ENCODE data around the gene OSM.

The OSM gene

GRCh38 chr22:30297991-30298701, 31.5 kb upstream of the OSM start:
- no peak for DNase-seq (ENCODE audit: extremely low read depth in 1 of 2, low read depth in 1 of 2)

GRCh38 chr22:30297276-30297990, 30.8 kb upstream of the OSM start:
- no peak for DNase-seq (ENCODE audit: extremely low read depth in 1 of 2, low read depth in 1 of 2)

DNA sequence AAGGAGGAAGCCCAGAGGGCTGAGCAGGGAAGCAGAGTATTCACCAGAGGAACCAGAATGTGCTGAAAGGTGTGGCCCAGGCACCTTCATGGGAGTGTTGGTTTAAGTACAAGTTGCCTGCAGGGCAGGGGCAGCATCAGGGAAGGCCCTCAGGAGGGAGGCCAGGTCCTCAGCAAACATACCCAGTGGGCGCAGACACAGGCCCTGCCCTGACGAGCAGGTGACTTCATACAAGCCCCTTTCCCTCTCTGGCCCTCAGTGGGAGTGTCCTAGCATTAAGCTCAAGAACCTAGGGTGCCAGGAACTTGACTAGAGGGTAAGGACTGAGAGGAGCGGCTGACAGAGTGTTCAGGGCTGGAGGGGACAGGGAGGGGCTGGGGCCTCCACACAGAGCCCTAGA, 30.2 kb upstream of the OSM start:
- DNase-seq (ENCODE audit: extremely low read depth in 1 of 2, low read depth in 1 of 2) = no peak

DNA sequence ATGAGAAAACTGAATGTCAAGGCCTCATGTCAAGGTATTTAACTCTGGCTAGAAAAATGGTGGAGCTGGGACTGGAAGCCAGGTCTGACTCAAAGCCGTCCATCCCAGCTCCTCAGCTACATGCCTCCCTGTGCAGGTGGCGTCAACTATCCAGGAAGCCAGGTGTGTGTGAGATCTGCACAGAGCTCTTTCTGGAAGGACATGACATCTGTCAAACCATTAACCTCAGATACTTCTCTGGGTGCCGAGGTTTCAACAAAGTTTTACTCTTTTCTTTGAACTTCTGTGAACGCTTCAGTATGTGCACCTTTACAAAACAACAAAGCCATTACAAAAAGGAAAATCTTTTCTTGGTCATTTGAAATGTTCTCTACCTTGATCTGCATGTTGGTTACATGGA, 29.7 kb upstream of the OSM start:
- no peak for DNase-seq (ENCODE audit: extremely low read depth in 1 of 2, low read depth in 1 of 2)

GRCh38 chr22:30295576-30295975, 28.9 kb upstream of the OSM start:
- DNase-seq (ENCODE audit: extremely low read depth in 1 of 2, low read depth in 1 of 2) = no peak

GRCh38 chr22:30294830-30295229, 28.2 kb upstream of the OSM start:
- no peak for DNase-seq (ENCODE audit: extremely low read depth in 1 of 2, low read depth in 1 of 2)

GRCh38 chr22:30294066-30294465, 27.4 kb upstream of the OSM start:
- no peak for DNase-seq (ENCODE audit: extremely low read depth in 1 of 2, low read depth in 1 of 2)

GRCh38 chr22:30293026-30293425, 26.4 kb upstream of the OSM start:
- no peak for DNase-seq (ENCODE audit: extremely low read depth in 1 of 2, low read depth in 1 of 2)

DNA sequence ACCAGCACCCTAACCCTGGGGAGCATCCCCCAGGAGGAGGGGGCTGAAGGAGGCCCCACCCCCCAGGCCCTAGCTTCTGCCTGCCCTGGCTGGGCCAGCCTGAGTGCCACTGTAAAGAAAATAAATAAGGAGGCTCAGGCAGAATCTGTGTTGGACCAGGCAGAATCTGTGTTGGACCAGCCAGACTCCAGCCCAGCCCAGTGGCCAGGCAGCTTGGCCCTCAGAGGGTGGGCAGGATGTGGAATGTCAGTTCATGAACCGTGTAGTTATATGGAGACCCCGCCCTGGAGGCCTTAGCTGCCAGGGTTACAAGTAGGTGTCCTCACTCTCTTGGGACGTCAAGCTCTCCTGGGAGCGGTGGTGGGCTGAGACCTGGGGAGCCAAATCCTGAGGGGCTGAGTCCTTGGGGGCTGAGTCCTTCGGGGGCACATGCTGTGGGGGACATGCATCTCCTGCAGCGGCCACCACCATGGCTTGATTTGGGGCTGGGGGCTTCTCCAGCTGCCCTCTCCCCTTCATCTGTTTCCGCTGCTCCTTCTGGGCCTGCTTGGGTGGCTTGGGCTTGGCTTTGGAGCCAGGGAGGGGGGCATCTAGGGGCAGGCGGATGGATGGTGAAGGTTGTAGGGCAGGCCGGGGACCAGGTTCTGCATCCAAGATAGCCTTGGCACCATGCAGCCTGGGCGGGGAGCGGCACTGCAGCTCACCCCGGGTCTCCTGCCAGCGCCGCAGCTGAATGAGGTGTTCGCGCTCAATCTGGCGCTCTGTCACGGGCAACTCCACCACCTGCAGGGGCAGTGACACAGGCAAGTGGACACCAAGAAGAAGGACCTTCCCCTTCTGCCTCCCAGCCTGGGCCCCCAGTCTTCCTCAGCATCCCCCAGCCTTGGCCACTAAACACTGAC, 25.7 kb upstream of the OSM start:
- no peak for DNase-seq (ENCODE audit: extremely low read depth in 1 of 2, low read depth in 1 of 2)

- no peak for DNase-seq (ENCODE audit: extremely low read depth in 1 of 2, low read depth in 1 of 2)
These were observed 24.6 kb upstream of the OSM start for GRCh38 chr22:30291058-30291892.

- DNase-seq (ENCODE audit: extremely low read depth in 1 of 2, low read depth in 1 of 2) = no peak
These were observed 23.8 kb upstream of the OSM start for GRCh38 chr22:30290342-30291057.

GRCh38 chr22:30289980-30290313, 23.3 kb upstream of the OSM start:
- DNase-seq (ENCODE audit: extremely low read depth in 1 of 2, low read depth in 1 of 2) = no peak

DNA sequence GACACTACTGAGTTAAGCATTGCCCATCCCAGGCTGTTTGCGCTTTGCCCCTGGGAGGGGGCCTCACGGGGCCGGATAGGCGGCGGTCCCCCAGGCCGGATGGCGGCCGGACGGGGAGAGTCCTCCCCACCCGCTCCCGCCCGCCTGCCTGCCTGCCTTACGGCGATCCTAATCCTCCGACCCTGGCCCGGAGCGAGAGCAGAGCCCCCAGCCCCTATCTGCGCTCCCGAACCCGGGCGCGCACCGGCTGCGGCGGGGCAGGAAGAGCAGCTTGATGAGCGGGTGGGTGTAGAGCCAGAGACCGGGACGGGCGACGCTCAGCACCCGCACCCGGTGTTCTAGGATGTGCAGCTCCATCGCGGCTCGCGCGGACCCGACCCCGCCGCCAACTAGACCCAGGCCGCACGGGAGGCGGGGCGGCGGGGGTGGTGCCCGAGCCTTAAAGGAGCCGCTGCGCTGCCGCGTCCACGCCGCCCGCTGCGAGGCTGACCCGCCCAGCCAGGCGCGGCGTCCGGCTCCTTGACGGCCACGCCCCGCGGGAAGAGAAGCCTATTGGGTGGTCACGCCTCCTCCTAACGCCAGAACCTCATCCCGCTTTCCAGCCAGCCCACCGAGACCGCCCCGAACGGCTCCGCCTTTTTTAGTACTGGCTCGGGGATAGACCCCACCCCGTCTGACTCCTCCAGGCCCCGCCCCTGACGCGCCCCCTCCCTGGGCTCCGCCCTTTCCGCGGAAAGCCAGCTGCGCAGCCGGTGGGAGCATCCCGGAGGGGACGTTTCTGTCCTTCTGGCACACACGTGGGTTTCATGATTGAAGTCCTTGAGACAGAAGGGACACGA, 22.7 kb upstream of the OSM start, which contains the start of gene CASTOR1:
TSS of gene CASTOR1 (minus strand) at position 365 of the 839 bp plus-strand sequence. CDS start at position 357, 8 bp downstream.
- peak; percentile 65 to 78 for DNase-seq (ENCODE audit: extremely low read depth in 1 of 2, low read depth in 1 of 2)

GRCh38 chr22:30288419-30289140, 21.9 kb upstream of the OSM start:
- DNase-seq (ENCODE audit: extremely low read depth in 1 of 2, low read depth in 1 of 2) = no peak

GRCh38 chr22:30287648-30288418, 21.2 kb upstream of the OSM start:
- DNase-seq (ENCODE audit: extremely low read depth in 1 of 2, low read depth in 1 of 2) = peak; percentile 77 to 82

DNA sequence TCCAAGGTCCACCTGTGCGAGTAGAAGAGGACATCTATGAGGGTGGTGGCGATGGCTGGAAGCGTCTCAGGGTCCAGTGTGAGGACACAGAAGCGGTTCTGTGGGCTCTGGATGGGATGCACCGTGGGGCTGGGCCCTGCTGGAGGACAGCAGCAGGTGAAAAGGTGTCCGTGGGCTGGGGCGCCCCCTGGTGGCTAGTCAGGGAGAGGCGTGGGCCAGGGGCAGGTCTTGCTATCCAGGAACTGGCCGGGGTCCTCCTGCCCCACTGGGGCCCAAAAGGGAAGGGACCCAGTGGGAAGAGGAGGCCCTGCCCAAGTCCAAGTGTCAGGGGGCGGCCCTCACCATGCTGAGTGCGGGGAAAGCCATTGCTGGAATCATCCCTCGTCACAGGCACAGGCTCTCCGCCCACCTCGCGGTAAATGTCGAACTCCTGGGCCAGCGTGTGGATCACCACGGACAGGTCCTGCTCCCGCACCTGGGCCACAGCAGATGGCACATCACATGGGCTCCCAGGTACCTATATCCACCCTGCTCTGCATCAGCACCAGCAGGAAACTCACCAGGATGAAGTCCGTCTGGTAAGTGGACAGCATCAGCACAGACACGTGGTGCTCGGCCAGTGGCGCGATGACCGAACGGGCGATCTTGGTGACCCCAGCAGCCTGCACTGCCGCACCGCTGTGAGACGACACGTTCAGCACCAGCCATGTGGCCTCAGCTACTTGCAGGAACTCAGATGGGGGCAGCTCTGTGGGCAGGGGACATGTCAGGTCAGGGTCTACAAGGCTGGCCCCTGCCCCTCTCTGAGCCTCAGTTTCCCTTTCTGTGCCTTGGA, 20.4 kb upstream of the OSM start:
- DNase-seq (ENCODE audit: extremely low read depth in 1 of 2, low read depth in 1 of 2) = peak; percentile 72 to 82

- DNase-seq (ENCODE audit: extremely low read depth in 1 of 2, low read depth in 1 of 2) = no peak
These were observed 19.7 kb upstream of the OSM start for GRCh38 chr22:30286331-30286730.

All from activated CD8-positive, alpha-beta memory T cell treated with anti-CD3 and anti-CD28 coated beads for 1 hour (primary cell).